ENCODE results near the gene ITPK1. TPM values are rescaled to one million over a fixed set of nuclear protein-coding genes. Genes with fewer than 3 reads are reported as not detected.

The ITPK1 gene
- total and polyA plus RNA-seq, 10 of the 15 experiments (the other 5 are each of a cell fraction or from before 2014, with no cell fraction given) = 1.3 to 73.2 (median 27.0) TPM

DNA sequence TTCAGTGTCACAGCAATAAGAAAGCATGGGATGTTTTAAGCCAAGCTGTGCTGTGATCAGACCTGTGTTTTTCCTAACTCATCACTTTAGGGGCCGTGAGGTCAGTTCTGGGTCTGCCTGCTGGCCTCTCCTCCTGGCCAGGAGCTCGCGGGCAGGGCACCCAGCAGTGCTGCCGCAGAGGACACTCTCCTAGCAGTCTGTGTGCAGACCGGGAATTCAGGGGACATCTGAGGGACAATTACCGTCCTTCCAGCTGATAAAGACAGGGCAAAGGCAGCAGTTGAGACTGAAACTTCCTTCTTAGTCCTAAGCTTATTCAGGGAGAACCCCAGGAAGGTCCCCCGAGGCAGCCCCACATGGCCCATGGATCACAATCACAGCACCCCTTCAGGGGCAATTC lies 103.2 kb downstream of the ITPK1 start:
- in situ Hi-C loops (cut with MboI) = no loop called here
- Histone ChIP-seq H3K9me3 (replicated peaks; ENCODE audit: control insufficient read depth, insufficient read depth, low read length) (no peaks in the 10 kb centered on the region), H3K4me1 (ENCODE audit: control insufficient read depth, insufficient read depth, low read length) (peaks cover 20% of the 10 kb centered on the region), H3K4me3 (no peak overlapping the region), H3K36me3 (ENCODE audit: control insufficient read depth in 2 of 2, insufficient read depth in 2 of 2, low read length in 1 of 2) (peaks cover 0 to 29% of the 10 kb centered on the region in 2 experiments; a peak in 3 of 4 replicates), H4K20me1 (ENCODE audit: control insufficient read depth, insufficient read depth) (no peaks in the 10 kb centered on the region), H2AFZ (ENCODE audit: control insufficient read depth, low read depth, low read length) (no peak overlapping the region), H3K27ac (ENCODE audit: control insufficient read depth, insufficient read depth) (no peak overlapping the region; the same call in 1 of the 2 replicates), H3K79me2 (ENCODE audit: control insufficient read depth, insufficient read depth, low read length) (no peaks in the 10 kb centered on the region; the same call in 1 of the 2 replicates), H3K9ac (ENCODE audit: control insufficient read depth, insufficient read depth, low read length) (no peak overlapping the region), H3K27me3 (replicated peaks in 1 of 2; ENCODE audit: control insufficient read depth in 2 of 2, insufficient read depth in 2 of 2, low read length in 1 of 2) (no peaks in the 10 kb centered on the region), H3K4me2 (ENCODE audit: control insufficient read depth, insufficient read depth) (no peak overlapping the region)
- ChIA-PET POLR2A (no interaction called here), CTCF (interaction anchor here (1.0 to 1.8 kb wide), 2 partner anchors 96 to 101 kb away, joined by 3 to 7 read pairs; no protein-coding TSS in a partner anchor), SMC1A (ENCODE audit: uncharacterized antibody, unreplicated experiment) (interaction anchor here (0.7 to 1.1 kb wide), 4 partner anchors 13 to 99 kb away, joined by 3 read pairs; no protein-coding TSS in a partner anchor), RAD21 (ENCODE audit: unreplicated experiment) (interaction anchor here (0.6 to 0.8 kb wide), 2 partner anchors 22 to 164 kb away, joined by 3 to 4 read pairs; no protein-coding TSS in a partner anchor)
- FAIRE-seq (no peak), ATAC-seq (no peak), DNase-seq (ENCODE audit: low read depth, low spot score) (no peak)
- no TSS peak for BruUV-seq (replicated peaks)
- no peak for TF ChIP-seq SMAD1 (IDR thresholded peaks at IDR 0.05; ENCODE audit: low read depth, partially characterized antibody)
- no peak for TF ChIP-seq TARDBP (IDR thresholded peaks at IDR 0.05; ENCODE audit: borderline replicate concordance)
- no peak for TF ChIP-seq TAF1 (IDR thresholded peaks at IDR 0.05; ENCODE audit: borderline replicate concordance, low read depth, low read length)
- no peak for TF ChIP-seq ZZZ3 (IDR thresholded peaks at IDR 0.05; ENCODE audit: control insufficient read depth, insufficient read length, low read depth)
- TF ChIP-seq CREM (IDR thresholded peaks at IDR 0.05; ENCODE audit: low read depth) = no peak
- no peak for TF ChIP-seq FOXM1 (IDR thresholded peaks at IDR 0.05; ENCODE audit: low read depth, low read length)
- TF ChIP-seq BCLAF1 (IDR thresholded peaks at IDR 0.05) = no peak
- TF ChIP-seq NFYB (IDR thresholded peaks at IDR 0.05; ENCODE audit: insufficient read depth, low read depth, low read length) = no peak
- no peak for TF ChIP-seq E2F8 (IDR thresholded peaks at IDR 0.05; ENCODE audit: low read depth, partially characterized antibody)
- TF ChIP-seq SIN3A (IDR thresholded peaks at IDR 0.05; ENCODE audit: low read depth, low read length) = no peak
- TF ChIP-seq ZNF622 (IDR thresholded peaks at IDR 0.05) = no peak
- TF ChIP-seq NFYA (IDR thresholded peaks at IDR 0.05; ENCODE audit: borderline replicate concordance, low read depth, low read length) = no peak
- no peak for TF ChIP-seq SRF (IDR thresholded peaks at IDR 0.05; ENCODE audit: low read depth in 2 of 2, low read length in 2 of 2)
- TF ChIP-seq EGR1 (IDR thresholded peaks at IDR 0.05; ENCODE audit: borderline replicate concordance in 1 of 2, low read depth in 2 of 2, low read length in 2 of 2) = no peak
- TF ChIP-seq NR2F1 (conservative IDR thresholded peaks at IDR 0.05) = no peak
- TF ChIP-seq STAT1 (conservative IDR thresholded peaks at IDR 0.05) = no peak
- WGBS (ENCODE audit: insufficient coverage, insufficient replicate concordance, low lambda C conversion rate, missing lambda C conversion rate) = 83% methylated on average over 7 of the region's 7 CpGs
- intact Hi-C loops (cut with micrococcal nuclease; ENCODE audit: unreplicated experiment) = no loop called here

Data from GM12878 (cell line).